H1 (cell line): ENCODE results near the gene OR2F1. TPM values are rescaled to one million over a fixed set of nuclear protein-coding genes. Genes with fewer than 3 reads are reported as not detected.

ENCODE experiments used
- BCL11A ChIP-seq, 2 experiments: IDR thresholded peaks; one replicate each; pipeline ENCODE4 v1.6.1; 2011; ENCODE audit warnings: low read depth in 2 of 2, low read length in 2 of 2, mild to moderate bottlenecking in 2 of 2
- CHD7 ChIP-seq: fragments of 300-600 bp; sonication (generic); IDR thresholded peaks from 2 replicates; pipeline ENCODE4 v1.7.1; 2012; ENCODE audit warnings: low read length, moderate library complexity, mild to moderate bottlenecking, inconsistent platforms; ENCODE audit not compliant: insufficient replicate concordance
- polyA plus RNA-seq, 7 experiments: library from polyadenylated mRNA; depleted of rRNA in 3 of 7; stranded (reverse) in 5 of 7; unstranded in 2 of 7; fragments of >200 nt in 5 of 7; fragments of 200-250 nt in 2 of 7; gene quantifications; 1 replicate in 5 of 7; 2 replicates in 1 of 7; 4 replicates in 1 of 7; pipeline versions ENCODE4 v1.2.1 to v1.2.3, GENCODE V29; 2011 to 2013; ENCODE audit warnings: missing spikeins in 2 of 7, mixed read lengths in 2 of 7
- total RNA-seq: library from RNA; stranded (reverse); fragmentation: NEBNext Ultra II Directional; extraction: Animal tissue kit (Norgen Biotek cat#: 25700); gene quantifications from 2 replicates; pipeline ENCODE4 v1.2.1, GENCODE V29; 2021
- TF ChIP-seq, protein P1 (sequence below): IDR thresholded peaks from 2 replicates; pipeline ENCODE4 v1.6.1; 2012; ENCODE audit warnings: low read length, inconsistent platforms

OR2F1 gene
- total and polyA plus RNA-seq, 2 of the 8 experiments (the other 6 are each of a cell fraction or from before 2014, with no cell fraction given) = 0.19 TPM; not detected in 1

- no peak for TF ChIP-seq CHD7
- TF ChIP-seq, protein P1, sequence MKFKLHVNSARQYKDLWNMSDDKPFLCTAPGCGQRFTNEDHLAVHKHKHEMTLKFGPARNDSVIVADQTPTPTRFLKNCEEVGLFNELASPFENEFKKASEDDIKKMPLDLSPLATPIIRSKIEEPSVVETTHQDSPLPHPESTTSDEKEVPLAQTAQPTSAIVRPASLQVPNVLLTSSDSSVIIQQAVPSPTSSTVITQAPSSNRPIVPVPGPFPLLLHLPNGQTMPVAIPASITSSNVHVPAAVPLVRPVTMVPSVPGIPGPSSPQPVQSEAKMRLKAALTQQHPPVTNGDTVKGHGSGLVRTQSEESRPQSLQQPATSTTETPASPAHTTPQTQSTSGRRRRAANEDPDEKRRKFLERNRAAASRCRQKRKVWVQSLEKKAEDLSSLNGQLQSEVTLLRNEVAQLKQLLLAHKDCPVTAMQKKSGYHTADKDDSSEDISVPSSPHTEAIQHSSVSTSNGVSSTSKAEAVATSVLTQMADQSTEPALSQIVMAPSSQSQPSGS = no peak
- no peak for TF ChIP-seq BCL11A (IDR thresholded peaks at IDR 0.05; ENCODE audit: low read depth in 2 of 2, low read length in 2 of 2)
These were observed 40.6 kb upstream of the OR2F1 start (continued) for GRCh38 chr7:143913945-143914615.
